Bronchial epithelial cell (primary cell): ENCODE results near the gene UBR3. TPM values are rescaled to one million over a fixed set of nuclear protein-coding genes. Genes with fewer than 3 reads are reported as not detected.

ENCODE experiments used
- DNase-seq: peaks from one replicate; pipeline ENCODE4 v3.0.0-alpha.2; 2010; ENCODE audit warnings: low read depth
- FAIRE-seq: peaks from 2 replicates; lab custom pipeline; 2011; peaks lifted over from hg19 to GRCh38; lab: Jason Lieb, UNC
- H3K27me3 ChIP-seq: 2 replicates; pipeline ENCODE4 v1.5.1; 2011; ENCODE audit warnings: low read length; ENCODE audit not compliant: control insufficient read depth, insufficient read depth
- H3K36me3 ChIP-seq: 2 replicates; pipeline ENCODE4 v1.5.1; 2011; ENCODE audit warnings: low read length; ENCODE audit not compliant: control insufficient read depth, insufficient read depth
- H3K4me3 ChIP-seq: 2 replicates; pipeline ENCODE4 v1.5.1; 2011; ENCODE audit warnings: mild to moderate bottlenecking, low read depth, low read length, control low read depth
- total RNA-seq: library from RNA; depleted of rRNA; stranded (reverse); fragments of >200 nt; gene quantifications from 2 replicates; pipeline ENCODE4 v1.2.1, GENCODE V29; 2014
- TF ChIP-seq, protein P1 (sequence below): IDR thresholded peaks from 2 replicates; pipeline ENCODE4 v1.5.1; 2011; ENCODE audit warnings: mild to moderate bottlenecking, moderate library complexity, low read length, control low read depth, inconsistent platforms; ENCODE audit not compliant: insufficient read depth, severe bottlenecking

Gene UBR3
- total RNA-seq, 1 donor from 2014 or later, result 18.4 TPM

DNA sequence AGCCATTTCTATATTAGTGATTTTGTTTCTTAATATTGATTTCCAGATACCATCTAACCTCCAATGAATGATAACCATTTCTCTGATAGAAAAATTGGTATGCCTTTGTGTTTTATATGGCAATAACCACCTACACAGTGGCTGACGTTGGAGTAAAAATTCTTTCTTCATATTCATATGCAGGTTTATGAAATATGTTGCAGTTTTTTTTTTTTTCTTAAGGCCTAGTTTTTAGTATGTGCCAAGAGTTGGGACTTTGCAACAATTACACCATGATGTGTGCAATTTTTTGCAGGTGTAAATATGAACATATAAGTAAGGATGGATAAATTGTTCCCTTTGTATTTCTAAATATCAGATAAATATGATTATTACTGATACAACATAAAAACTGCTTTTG is 187.5 kb downstream of the UBR3 start:
- TF ChIP-seq, protein P1, sequence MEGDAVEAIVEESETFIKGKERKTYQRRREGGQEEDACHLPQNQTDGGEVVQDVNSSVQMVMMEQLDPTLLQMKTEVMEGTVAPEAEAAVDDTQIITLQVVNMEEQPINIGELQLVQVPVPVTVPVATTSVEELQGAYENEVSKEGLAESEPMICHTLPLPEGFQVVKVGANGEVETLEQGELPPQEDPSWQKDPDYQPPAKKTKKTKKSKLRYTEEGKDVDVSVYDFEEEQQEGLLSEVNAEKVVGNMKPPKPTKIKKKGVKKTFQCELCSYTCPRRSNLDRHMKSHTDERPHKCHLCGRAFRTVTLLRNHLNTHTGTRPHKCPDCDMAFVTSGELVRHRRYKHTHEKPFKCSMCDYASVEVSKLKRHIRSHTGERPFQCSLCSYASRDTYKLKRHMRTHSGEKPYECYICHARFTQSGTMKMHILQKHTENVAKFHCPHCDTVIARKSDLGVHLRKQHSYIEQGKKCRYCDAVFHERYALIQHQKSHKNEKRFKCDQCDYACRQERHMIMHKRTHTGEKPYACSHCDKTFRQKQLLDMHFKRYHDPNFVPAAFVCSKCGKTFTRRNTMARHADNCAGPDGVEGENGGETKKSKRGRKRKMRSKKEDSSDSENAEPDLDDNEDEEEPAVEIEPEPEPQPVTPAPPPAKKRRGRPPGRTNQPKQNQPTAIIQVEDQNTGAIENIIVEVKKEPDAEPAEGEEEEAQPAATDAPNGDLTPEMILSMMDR, result no peak
- no peak for FAIRE-seq
- DNase-seq, result no peak
- Histone ChIP-seq H3K27me3 (no peaks in the 10 kb centered on the region), H3K36me3 (no peaks in the 10 kb centered on the region), H3K4me3 (no peak overlapping the region)

DNA sequence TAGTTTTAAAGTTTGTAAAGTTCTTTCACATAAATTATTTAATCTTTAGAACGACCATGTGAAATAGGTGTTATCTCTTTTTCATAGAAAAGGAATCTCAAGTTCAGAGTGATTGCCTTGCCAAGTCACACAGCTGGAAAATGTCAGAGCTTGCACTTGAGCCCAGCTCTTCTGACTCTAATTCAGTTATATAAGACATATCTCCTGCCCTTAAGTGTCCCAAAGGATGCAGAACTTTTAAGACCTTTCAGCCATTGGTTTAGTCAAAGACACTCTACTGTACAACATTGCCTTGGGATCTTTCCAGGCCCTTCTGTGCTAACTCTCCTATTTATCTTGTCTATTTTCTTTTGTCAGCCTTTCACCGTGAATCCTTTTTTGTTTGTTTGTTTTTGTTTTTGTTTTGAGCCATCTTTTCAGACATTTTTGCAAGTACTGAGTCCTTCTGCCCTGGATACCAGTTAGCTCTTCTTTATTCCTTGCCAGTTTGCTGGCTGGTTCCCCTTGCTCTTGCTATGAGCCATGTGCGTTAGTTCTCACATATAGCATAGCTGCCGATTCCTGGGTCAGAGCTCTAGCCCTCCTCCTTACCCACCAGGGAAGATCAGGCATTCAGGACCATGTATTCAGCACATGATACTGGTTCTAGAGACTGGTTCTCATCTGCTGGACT is 190.7 kb downstream of the UBR3 start:
- Histone ChIP-seq H3K36me3 (no peaks in the 10 kb centered on the region), H3K4me3 (no peak overlapping the region), H3K27me3 (no peaks in the 10 kb centered on the region)
- DNase-seq, result no peak
- peak; percentile 32 for FAIRE-seq
- TF ChIP-seq, protein P1, result no peak

DNA sequence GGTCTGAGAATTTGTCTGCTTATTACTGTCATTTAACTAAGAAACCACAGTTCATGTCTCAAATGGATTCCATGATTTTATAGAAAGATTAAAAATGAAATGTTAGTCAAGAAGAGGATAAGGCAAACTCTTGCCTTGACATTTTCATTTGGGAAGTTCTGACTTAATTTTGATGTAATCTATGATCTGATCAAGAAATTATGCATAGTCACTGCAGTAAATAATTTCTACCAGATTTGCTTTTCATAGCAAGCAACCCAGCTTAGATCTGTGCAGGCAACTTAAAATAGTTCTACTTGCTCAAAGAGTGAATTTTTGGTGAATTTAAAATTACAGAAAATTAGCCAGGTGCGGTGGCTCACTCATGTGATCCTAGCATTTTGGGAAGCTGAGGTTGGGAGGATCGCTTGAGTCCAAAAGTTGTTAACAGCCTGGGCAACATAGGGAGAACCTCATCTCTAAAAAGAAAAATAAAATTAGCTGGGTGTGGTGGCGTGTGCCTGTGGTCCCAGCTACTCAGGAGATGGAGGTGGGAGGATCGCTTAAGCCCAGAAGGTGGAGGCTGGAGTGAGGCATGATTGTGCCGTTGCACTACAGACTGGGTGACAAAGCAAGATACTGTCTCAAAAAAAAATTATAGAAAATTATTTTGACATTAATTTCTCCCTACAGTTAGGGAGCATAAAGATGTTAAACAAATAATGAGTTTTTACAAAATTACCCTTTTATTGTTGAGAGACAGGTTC is 192.0 kb downstream of the UBR3 start:
- DNase-seq (no peak), FAIRE-seq (no peak)
- H3K27me3 ChIP-seq, result no peaks in the 10 kb centered on the region
- H3K4me3 ChIP-seq, result no peak overlapping the region
- TF ChIP-seq, protein P1, result no peak
- no peaks in the 10 kb centered on the region for H3K36me3 ChIP-seq

- H3K27me3 ChIP-seq, result no peaks in the 10 kb centered on the region
- no peak overlapping the region for H3K4me3 ChIP-seq
- TF ChIP-seq, protein P1, result no peak
- DNase-seq (no peak), FAIRE-seq (no peak)
- no peaks in the 10 kb centered on the region for H3K36me3 ChIP-seq
These were observed 193.5 kb downstream of the UBR3 start for GRCh38 chr2:170020777-170021176.

GRCh38 chr2:170022692-170023091 is 195.4 kb downstream of the UBR3 start:
- DNase-seq (peak; percentile 51), FAIRE-seq (no peak)
- Histone ChIP-seq H3K27me3 (no peaks in the 10 kb centered on the region), H3K4me3 (no peak overlapping the region), H3K36me3 (no peaks in the 10 kb centered on the region)
- TF ChIP-seq, protein P1, result no peak
